Caco-2 (cell line): ENCODE results near the gene LARP1. TPM values are rescaled to one million over a fixed set of nuclear protein-coding genes. Genes with fewer than 3 reads are reported as not detected.
"Not testable (repeated sequence)": the region's sequence is repeated elsewhere in the genome, so short reads cannot be mapped to it uniquely, and the experiment has no call there.

ENCODE experiments used
- BruUV-seq: library from RNA; stranded (reverse); fragments of 400-500 nt; replicated peaks from 2 replicates; lab custom pipeline; 2021; lab: Mats Ljungman, UMichigan
- CTCF ChIA-PET: fragments of 300-600 bp; sonication (Branson Sonifier 250); formaldehyde crosslinking; loops from one replicate; lab custom pipeline; 2022; ENCODE audit warnings: antibody characterized with exemption; lab: Charles Lee
- POLR2A ChIA-PET: fragments of 300-600 bp; sonication (Branson Sonifier 250); formaldehyde crosslinking; loops from one replicate; lab custom pipeline; 2022; ENCODE audit warnings: antibody characterized with exemption; lab: Charles Lee
- DNase-seq, 2 experiments: peaks; one replicate each; pipeline versions ENCODE4 v3.0.0 to v3.0.0-alpha.2; 2020 to 2022
- H3K27me3 ChIP-seq: replicated peaks from 2 replicates; pipeline ENCODE4 v1.6.0; 2011; ENCODE audit warnings: low read length; ENCODE audit not compliant: control insufficient read depth, insufficient read depth
- H3K36me3 ChIP-seq: 2 replicates; pipeline ENCODE4 v1.5.1; 2011; ENCODE audit warnings: low read length; ENCODE audit not compliant: control insufficient read depth, insufficient read depth
- H3K4me1 ChIP-seq: fragments of 250-450 bp; sonication (Bioruptor Pico); 2 replicates; pipeline ENCODE4 v1.5.1; 2020; ENCODE audit warnings: mild to moderate bottlenecking
- H3K4me3 ChIP-seq: 2 replicates; pipeline ENCODE4 v1.5.1; 2011; ENCODE audit warnings: low read depth, mild to moderate bottlenecking, control low read depth, low read length
- H3K9me3 ChIP-seq: fragments of 250-450 bp; sonication (Bioruptor Pico); 2 replicates; pipeline ENCODE4 v1.5.1; 2020; ENCODE audit warnings: mild to moderate bottlenecking, moderate library complexity
- H3K27ac Mint-ChIP-seq: one replicate; pipeline ENCODE4 v1.8.0; 2022; ENCODE audit warnings: mixed read lengths; ENCODE audit not compliant: unreplicated experiment
- H3K27me3 Mint-ChIP-seq: one replicate; pipeline ENCODE4 v1.8.0; 2022; ENCODE audit warnings: mixed read lengths; ENCODE audit not compliant: insufficient read depth, unreplicated experiment
- H3K36me3 Mint-ChIP-seq: one replicate; pipeline ENCODE4 v1.8.0; 2022; ENCODE audit warnings: mild to moderate bottlenecking, mixed read lengths; ENCODE audit not compliant: insufficient read depth, unreplicated experiment
- H3K4me1 Mint-ChIP-seq: one replicate; pipeline ENCODE4 v1.8.0; 2022; ENCODE audit warnings: low read depth, mixed read lengths; ENCODE audit not compliant: unreplicated experiment
- H3K4me3 Mint-ChIP-seq: one replicate; pipeline ENCODE4 v1.8.0; 2022; ENCODE audit warnings: mild to moderate bottlenecking, moderate library complexity, mixed read lengths; ENCODE audit not compliant: unreplicated experiment
- H3K9me3 Mint-ChIP-seq: one replicate; pipeline ENCODE4 v1.8.0; 2022; ENCODE audit warnings: mixed read lengths; ENCODE audit not compliant: unreplicated experiment
- intact Hi-C: fragments of 100-400 bp; cut with micrococcal nuclease; formaldehyde crosslinking; loops from one replicate; pipeline ENCODE4 v1.10.0; 2022; ENCODE audit not compliant: unreplicated experiment
- total RNA-seq: library from RNA; stranded (reverse); gene quantifications from 2 replicates; pipeline ENCODE4 v1.2.3, GENCODE V29; 2022
- TF ChIP-seq, protein P1 (sequence below), 2 experiments: fragments of 200-600 bp in 1 of 2; IDR thresholded peaks; 1 replicate in 1 of 2; 2 replicates in 1 of 2; pipeline versions ENCODE4 v1.5.1 to v1.8.0; 2011 to 2022; ENCODE audit warnings: antibody characterized with exemption in 1 of 2, control low read depth in 1 of 2, inconsistent platforms in 1 of 2, low read depth in 1 of 2, low read length in 1 of 2, mild to moderate bottlenecking in 1 of 2, moderate library complexity in 1 of 2; ENCODE audit not compliant: insufficient read depth in 1 of 2, severe bottlenecking in 1 of 2, unreplicated experiment in 1 of 2

The LARP1 gene
- total RNA-seq, 1 experiment from 2014 or later = 372 TPM

- POLR2A ChIA-PET = no interaction called here
- Histone ChIP-seq H3K4me1 (peaks cover 5% of the 10 kb centered on the region; the same call in 1 of the 2 replicates), H3K9me3 (no peaks in the 10 kb centered on the region), H3K4me3 (no peak overlapping the region), H3K27me3 (no peaks in the 10 kb centered on the region), H3K36me3 (no peaks in the 10 kb centered on the region)
- no peak for DNase-seq
- H3K4me3 Mint-ChIP-seq = no peak overlapping the region
- no peaks in the 10 kb centered on the region for H3K27me3 Mint-ChIP-seq
- peaks cover 14% of the 10 kb centered on the region for H3K4me1 Mint-ChIP-seq
- TF ChIP-seq, protein P1, sequence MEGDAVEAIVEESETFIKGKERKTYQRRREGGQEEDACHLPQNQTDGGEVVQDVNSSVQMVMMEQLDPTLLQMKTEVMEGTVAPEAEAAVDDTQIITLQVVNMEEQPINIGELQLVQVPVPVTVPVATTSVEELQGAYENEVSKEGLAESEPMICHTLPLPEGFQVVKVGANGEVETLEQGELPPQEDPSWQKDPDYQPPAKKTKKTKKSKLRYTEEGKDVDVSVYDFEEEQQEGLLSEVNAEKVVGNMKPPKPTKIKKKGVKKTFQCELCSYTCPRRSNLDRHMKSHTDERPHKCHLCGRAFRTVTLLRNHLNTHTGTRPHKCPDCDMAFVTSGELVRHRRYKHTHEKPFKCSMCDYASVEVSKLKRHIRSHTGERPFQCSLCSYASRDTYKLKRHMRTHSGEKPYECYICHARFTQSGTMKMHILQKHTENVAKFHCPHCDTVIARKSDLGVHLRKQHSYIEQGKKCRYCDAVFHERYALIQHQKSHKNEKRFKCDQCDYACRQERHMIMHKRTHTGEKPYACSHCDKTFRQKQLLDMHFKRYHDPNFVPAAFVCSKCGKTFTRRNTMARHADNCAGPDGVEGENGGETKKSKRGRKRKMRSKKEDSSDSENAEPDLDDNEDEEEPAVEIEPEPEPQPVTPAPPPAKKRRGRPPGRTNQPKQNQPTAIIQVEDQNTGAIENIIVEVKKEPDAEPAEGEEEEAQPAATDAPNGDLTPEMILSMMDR (IDR thresholded peaks at IDR 0.05; ENCODE audit: insufficient read depth in 1 of 2, low read depth in 1 of 2, low read length in 1 of 2, severe bottlenecking in 1 of 2, unreplicated experiment in 1 of 2) = no peak
- no peak overlapping the region for H3K27ac Mint-ChIP-seq
- BruUV-seq = no TSS peak
- intact Hi-C loops = no loop called here
- H3K9me3 Mint-ChIP-seq = no peaks in the 10 kb centered on the region
- CTCF ChIA-PET = no interaction called here
- no peaks in the 10 kb centered on the region for H3K36me3 Mint-ChIP-seq
Measured at GRCh38 chr5:154734370-154735248, 20.6 kb upstream of the LARP1 start.

DNA sequence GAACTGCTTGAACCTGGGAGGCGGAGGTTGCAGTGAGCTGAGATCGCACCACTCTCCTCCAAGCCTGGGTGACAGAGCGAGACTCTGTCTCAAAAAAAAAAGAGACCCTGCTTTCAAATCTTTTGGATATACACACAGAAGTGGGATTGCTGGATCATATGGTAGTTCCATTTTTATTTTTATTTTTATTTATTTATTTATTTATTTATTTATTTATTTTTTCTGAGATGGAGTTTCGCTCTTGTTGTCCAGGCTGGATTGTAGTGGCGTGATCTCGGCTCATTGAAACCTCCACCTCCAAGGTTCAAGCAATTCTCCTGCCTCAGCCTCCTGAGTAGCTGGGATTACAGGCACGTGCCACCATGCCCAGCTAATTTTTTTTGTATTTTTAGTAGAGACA is 19.8 kb upstream of the LARP1 start:
- H3K27ac Mint-ChIP-seq, intact Hi-C loops, H3K27me3 Mint-ChIP-seq, H3K9me3 ChIP-seq, H3K4me1 ChIP-seq, H3K36me3 ChIP-seq, H3K9me3 Mint-ChIP-seq, DNase-seq, CTCF ChIA-PET, H3K36me3 Mint-ChIP-seq, H3K4me3 Mint-ChIP-seq, H3K27me3 ChIP-seq, H3K4me3 ChIP-seq, BruUV-seq: not testable (repeated sequence)
- POLR2A ChIA-PET = interaction anchor here (0.6 kb wide), 1 partner anchor 160 kb away, joined by 6 read pairs; no protein-coding TSS in a partner anchor
- peaks cover 14% of the 10 kb centered on the region for H3K4me1 Mint-ChIP-seq

GRCh38 chr5:154736372-154736771 is 18.8 kb upstream of the LARP1 start:
- H3K4me3 Mint-ChIP-seq, H3K9me3 ChIP-seq, H3K27me3 Mint-ChIP-seq, intact Hi-C loops, H3K4me1 ChIP-seq, H3K27ac Mint-ChIP-seq, H3K9me3 Mint-ChIP-seq, DNase-seq, H3K4me3 ChIP-seq, H3K27me3 ChIP-seq, POLR2A ChIA-PET, H3K36me3 ChIP-seq, BruUV-seq, CTCF ChIA-PET, H3K36me3 Mint-ChIP-seq: not testable (repeated sequence)
- peaks cover 10% of the 10 kb centered on the region for H3K4me1 Mint-ChIP-seq

DNA sequence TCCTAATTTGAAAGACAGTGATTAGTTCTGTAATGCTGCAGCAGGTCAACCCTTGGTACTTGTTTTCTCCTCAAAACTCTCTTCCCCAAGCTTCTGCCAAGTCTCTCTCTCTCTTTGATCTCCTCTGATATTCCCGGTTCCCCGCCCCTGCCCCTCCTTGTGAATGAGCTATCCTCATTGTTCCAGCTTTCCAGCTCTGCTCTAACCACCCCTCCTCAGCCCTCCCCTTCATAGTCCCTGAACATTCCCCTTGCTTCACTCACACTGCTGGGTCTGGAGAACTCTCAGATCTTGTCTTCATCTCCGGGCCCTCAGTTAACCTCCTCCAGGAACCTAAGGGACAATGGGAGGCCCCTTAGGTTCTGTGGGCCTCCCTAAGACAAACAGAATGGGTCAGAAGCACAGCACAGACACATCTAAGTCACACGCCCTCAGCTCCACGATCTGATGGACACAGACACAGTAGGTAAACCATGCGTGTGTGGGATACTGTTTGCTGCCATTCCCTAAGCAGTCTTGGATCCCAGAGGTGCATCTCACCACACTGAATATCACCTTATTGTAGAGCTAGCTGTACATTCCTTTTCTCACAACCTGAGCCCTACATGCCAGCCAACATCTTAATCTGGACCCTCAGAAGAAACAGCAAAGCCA is 17.4 kb upstream of the LARP1 start:
- BruUV-seq = no TSS peak
- intact Hi-C loops = no loop called here
- Histone ChIP-seq H3K27me3 (no peaks in the 10 kb centered on the region), H3K36me3 (no peaks in the 10 kb centered on the region), H3K4me1 (peaks cover 5% of the 10 kb centered on the region; the same call in 1 of the 2 replicates), H3K9me3 (no peaks in the 10 kb centered on the region), H3K4me3 (no peak overlapping the region)
- peaks cover 8% of the 10 kb centered on the region for H3K4me1 Mint-ChIP-seq
- ChIA-PET POLR2A (interaction anchor here (0.6 kb wide), 1 partner anchor 131 kb away, joined by 3 read pairs; no protein-coding TSS in a partner anchor), CTCF (interaction anchor here (0.7 kb wide), 1 partner anchor 55 kb away, joined by 3 read pairs; no protein-coding TSS in a partner anchor)
- TF ChIP-seq, protein P1 (IDR thresholded peaks at IDR 0.05; ENCODE audit: insufficient read depth in 1 of 2, low read depth in 1 of 2, low read length in 1 of 2, severe bottlenecking in 1 of 2, unreplicated experiment in 1 of 2) = no peak
- no peak overlapping the region for H3K4me3 Mint-ChIP-seq
- H3K36me3 Mint-ChIP-seq = no peaks in the 10 kb centered on the region
- no peaks in the 10 kb centered on the region for H3K27me3 Mint-ChIP-seq
- peak in 1 of 2 experiments; percentile 40 for DNase-seq
- peak overlapping the region; percentile 6 for H3K27ac Mint-ChIP-seq
- no peaks in the 10 kb centered on the region for H3K9me3 Mint-ChIP-seq
